NCI-H2171 treated with DMSO at 0.1 percent for 48 hours (cell line): ENCODE data around the gene ADAMTSL5.
"Not testable (repeated sequence)": the region's sequence is repeated elsewhere in the genome, so short reads cannot be mapped to it uniquely, and the experiment has no call there.

Experiments used
- DNase-seq: peaks from one replicate; lab custom pipeline; 2025; lab: John Stamatoyannopoulos, UW

Gene ADAMTSL5

GRCh38 chr19:1512671-1513498 lies at the start of gene ADAMTSL5:
Gene ADAMTSL5 (minus strand): TSS chr19:1513019. CDS start chr19:1510943, 2,076 bp downstream.
- DNase-seq: no peak

GRCh38 chr19:1561236-1561842 lies 48.5 kb upstream of the ADAMTSL5 start:
- no peak for DNase-seq

GRCh38 chr19:1560286-1560882 lies 47.6 kb upstream of the ADAMTSL5 start:
- no peak for DNase-seq

GRCh38 chr19:1558552-1558951 lies 45.7 kb upstream of the ADAMTSL5 start:
- DNase-seq: no peak

- no peak for DNase-seq
These were observed 43.7 kb upstream of the ADAMTSL5 start for GRCh38 chr19:1556390-1557070.

- no peak for DNase-seq
These were observed 42.9 kb upstream of the ADAMTSL5 start for GRCh38 chr19:1555487-1556389.

- no peak for DNase-seq
These were observed 42.1 kb upstream of the ADAMTSL5 start for GRCh38 chr19:1554968-1555367.

GRCh38 chr19:1553415-1553814 lies 40.6 kb upstream of the ADAMTSL5 start:
- DNase-seq: no peak

- DNase-seq: no peak
These were observed 38.5 kb upstream of the ADAMTSL5 start for GRCh38 chr19:1551068-1552040.

GRCh38 chr19:1549332-1549945 lies 36.6 kb upstream of the ADAMTSL5 start:
- DNase-seq: no peak

GRCh38 chr19:1540365-1540925 lies 27.6 kb upstream of the ADAMTSL5 start:
- DNase-seq: no peak

- not testable (repeated sequence) for DNase-seq
These were observed 26.9 kb upstream of the ADAMTSL5 start for GRCh38 chr19:1539749-1540148.

GRCh38 chr19:1538978-1539377 lies 26.2 kb upstream of the ADAMTSL5 start:
- no peak for DNase-seq

GRCh38 chr19:1535699-1536098 lies 22.9 kb upstream of the ADAMTSL5 start:
- DNase-seq: not testable (repeated sequence)

GRCh38 chr19:1534972-1535371 lies 22.2 kb upstream of the ADAMTSL5 start:
- DNase-seq: no peak

GRCh38 chr19:1533510-1534150 lies 20.8 kb upstream of the ADAMTSL5 start:
- DNase-seq: no peak

- no peak for DNase-seq
These were observed 19.2 kb upstream of the ADAMTSL5 start for GRCh38 chr19:1532003-1532402.

- DNase-seq: no peak
These were observed 18.8 kb upstream of the ADAMTSL5 start for GRCh38 chr19:1531587-1531986.

GRCh38 chr19:1530856-1531255 lies 18.0 kb upstream of the ADAMTSL5 start:
- not testable (repeated sequence) for DNase-seq
